Mononuclear cell (primary cell): Measurements from ENCODE around the gene HIVEP3. TPM values are rescaled to one million over a fixed set of nuclear protein-coding genes. Genes with fewer than 3 reads are reported as not detected.

Experiments used
- H3K27me3 ChIP-seq: 2 replicates; pipeline ENCODE4 v1.6.0; 2011; ENCODE audit warnings: low read length, control low read depth; ENCODE audit not compliant: insufficient read depth
- H3K4me1 ChIP-seq: 2 replicates; pipeline ENCODE4 v1.5.1; 2011; ENCODE audit warnings: mild to moderate bottlenecking, low read length, control low read depth; ENCODE audit not compliant: insufficient read depth
- H3K4me3 ChIP-seq: 2 replicates; pipeline ENCODE4 v1.5.1; 2011; ENCODE audit warnings: mild to moderate bottlenecking, low read length, moderate library complexity
- H3K9me3 ChIP-seq: 2 replicates; pipeline ENCODE4 v1.5.1; 2011; ENCODE audit warnings: low read depth, mild to moderate bottlenecking, control low read depth, low read length
- total RNA-seq: library from RNA; depleted of rRNA; stranded (reverse); fragments of >200 nt; gene quantifications from one replicate; pipeline ENCODE4 v1.2.3, GENCODE V29; 2012

HIVEP3 gene
- total RNA-seq, 1 donor = 3.9 TPM

GRCh38 chr1:41739061-41739955 lies 179.4 kb downstream of the HIVEP3 start:
- peaks cover 84% of the 10 kb centered on the region for H3K4me1 ChIP-seq
- peak overlapping the region; percentile 0 for H3K4me3 ChIP-seq
- H3K9me3 ChIP-seq = no peaks in the 10 kb centered on the region
- no peaks in the 10 kb centered on the region for H3K27me3 ChIP-seq

- Histone ChIP-seq H3K27me3 (no peaks in the 10 kb centered on the region), H3K4me1 (peaks cover 92% of the 10 kb centered on the region), H3K4me3 (no peak overlapping the region), H3K9me3 (no peaks in the 10 kb centered on the region)
Measured at GRCh38 chr1:41738475-41738874, 180.2 kb downstream of the HIVEP3 start.

- Histone ChIP-seq H3K9me3 (no peaks in the 10 kb centered on the region), H3K4me3 (no peak overlapping the region), H3K4me1 (peaks cover 96% of the 10 kb centered on the region), H3K27me3 (no peaks in the 10 kb centered on the region)
Measured at GRCh38 chr1:41738006-41738405, 180.7 kb downstream of the HIVEP3 start.

- Histone ChIP-seq H3K4me3 (no peak overlapping the region), H3K9me3 (no peaks in the 10 kb centered on the region), H3K27me3 (no peaks in the 10 kb centered on the region), H3K4me1 (peaks cover 88% of the 10 kb centered on the region)
Measured at GRCh38 chr1:41735631-41736260, 183.0 kb downstream of the HIVEP3 start.

- H3K9me3 ChIP-seq = no peaks in the 10 kb centered on the region
- H3K4me1 ChIP-seq = peaks cover 88% of the 10 kb centered on the region
- H3K27me3 ChIP-seq = no peaks in the 10 kb centered on the region
- no peak overlapping the region for H3K4me3 ChIP-seq
Measured at GRCh38 chr1:41735139-41735538, 183.6 kb downstream of the HIVEP3 start.

GRCh38 chr1:41734201-41734970 lies 184.3 kb downstream of the HIVEP3 start:
- H3K4me3 ChIP-seq = no peak overlapping the region
- H3K27me3 ChIP-seq = no peaks in the 10 kb centered on the region
- H3K9me3 ChIP-seq = no peaks in the 10 kb centered on the region
- peaks cover 88% of the 10 kb centered on the region for H3K4me1 ChIP-seq

GRCh38 chr1:41733725-41734124 lies 185.0 kb downstream of the HIVEP3 start:
- no peaks in the 10 kb centered on the region for H3K9me3 ChIP-seq
- H3K27me3 ChIP-seq = no peaks in the 10 kb centered on the region
- H3K4me3 ChIP-seq = no peak overlapping the region
- peaks cover 88% of the 10 kb centered on the region for H3K4me1 ChIP-seq

- Histone ChIP-seq H3K4me3 (no peak overlapping the region), H3K27me3 (no peaks in the 10 kb centered on the region), H3K4me1 (peaks cover 88% of the 10 kb centered on the region), H3K9me3 (no peaks in the 10 kb centered on the region)
Measured at GRCh38 chr1:41733021-41733420, 185.7 kb downstream of the HIVEP3 start.

GRCh38 chr1:41731516-41732030 lies 187.1 kb downstream of the HIVEP3 start:
- H3K4me1 ChIP-seq = peaks cover 89% of the 10 kb centered on the region
- no peaks in the 10 kb centered on the region for H3K27me3 ChIP-seq
- no peak overlapping the region for H3K4me3 ChIP-seq
- H3K9me3 ChIP-seq = no peaks in the 10 kb centered on the region

GRCh38 chr1:41730806-41731205 lies 187.9 kb downstream of the HIVEP3 start:
- Histone ChIP-seq H3K27me3 (no peaks in the 10 kb centered on the region), H3K9me3 (no peaks in the 10 kb centered on the region), H3K4me1 (peaks cover 89% of the 10 kb centered on the region), H3K4me3 (no peak overlapping the region)

- peaks cover 89% of the 10 kb centered on the region for H3K4me1 ChIP-seq
- H3K4me3 ChIP-seq = no peak overlapping the region
- no peaks in the 10 kb centered on the region for H3K9me3 ChIP-seq
- H3K27me3 ChIP-seq = no peaks in the 10 kb centered on the region
Measured at GRCh38 chr1:41728403-41729202, 190.1 kb downstream of the HIVEP3 start.

GRCh38 chr1:41727749-41728115 lies 191.0 kb downstream of the HIVEP3 start:
- H3K9me3 ChIP-seq = no peaks in the 10 kb centered on the region
- peaks cover 93% of the 10 kb centered on the region for H3K4me1 ChIP-seq
- no peak overlapping the region for H3K4me3 ChIP-seq
- H3K27me3 ChIP-seq = no peaks in the 10 kb centered on the region

GRCh38 chr1:41726899-41727748 lies 191.6 kb downstream of the HIVEP3 start:
- Histone ChIP-seq H3K9me3 (no peaks in the 10 kb centered on the region), H3K4me1 (peaks cover 97% of the 10 kb centered on the region), H3K4me3 (no peak overlapping the region), H3K27me3 (no peaks in the 10 kb centered on the region)

GRCh38 chr1:41726292-41726691 lies 192.4 kb downstream of the HIVEP3 start:
- no peak overlapping the region for H3K4me3 ChIP-seq
- H3K27me3 ChIP-seq = no peaks in the 10 kb centered on the region
- peaks cover 99% of the 10 kb centered on the region for H3K4me1 ChIP-seq
- no peaks in the 10 kb centered on the region for H3K9me3 ChIP-seq
